DND-41 (cell line): ENCODE data around the gene PUSL1.

ENCODE experiments used
- ATAC-seq: fragments of 200-7000 bp; cut with Tn5 transposase; 3 replicates; pipeline ENCODE4 v1.9.1; 2021; ENCODE audit warnings: low read depth; ENCODE audit not compliant: insufficient read depth
- DNase-seq: peaks from one replicate; pipeline ENCODE4 v3.0.0-alpha.2; 2020
- H2AFZ ChIP-seq: 2 replicates; pipeline ENCODE4 v1.6.0; 2012; ENCODE audit warnings: low read depth, low read length
- H3K27ac ChIP-seq: 2 replicates; pipeline ENCODE4 v1.5.1; 2012; ENCODE audit warnings: low read length, inconsistent platforms
- H3K27me3 ChIP-seq: fragments of 200-600 bp; sonication (generic); 2 replicates; pipeline ENCODE4 v1.6.0; 2012; ENCODE audit warnings: low read length, mild to moderate bottlenecking, inconsistent platforms; ENCODE audit not compliant: insufficient read depth, poor library complexity
- H3K36me3 ChIP-seq: 2 replicates; pipeline ENCODE4 v1.5.1; 2012; ENCODE audit warnings: low read length, inconsistent platforms; ENCODE audit not compliant: insufficient read depth
- H3K4me1 ChIP-seq: 2 replicates; pipeline ENCODE4 v1.5.1; 2012; ENCODE audit warnings: mild to moderate bottlenecking, low read length; ENCODE audit not compliant: insufficient read depth
- H3K4me2 ChIP-seq: 2 replicates; pipeline ENCODE4 v1.6.0; 2012; ENCODE audit warnings: mild to moderate bottlenecking, moderate library complexity, low read length, inconsistent platforms; ENCODE audit not compliant: insufficient read depth
- H3K4me3 ChIP-seq, 2 experiments: fragments of 200-600 bp in 1 of 2; shearing (Covaris generic) in 1 of 2; 2 replicates each; pipeline ENCODE4 v1.5.1; 2012 to 2016; ENCODE audit warnings: inconsistent platforms in 2 of 2, low read length in 2 of 2, mild to moderate bottlenecking in 2 of 2, low read depth in 1 of 2, moderate library complexity in 1 of 2
- H3K79me2 ChIP-seq: 2 replicates; pipeline ENCODE4 v1.6.0; 2012; ENCODE audit warnings: low read length, inconsistent platforms; ENCODE audit not compliant: insufficient read depth
- H3K9ac ChIP-seq: 2 replicates; pipeline ENCODE4 v1.6.0; 2012; ENCODE audit warnings: low read depth, mild to moderate bottlenecking, inconsistent platforms, low read length, moderate library complexity
- H3K9me3 ChIP-seq: 2 replicates; pipeline ENCODE4 v1.5.1; 2012; ENCODE audit warnings: low read length, moderate library complexity, mild to moderate bottlenecking, inconsistent platforms; ENCODE audit not compliant: insufficient read depth, severe bottlenecking
- H4K20me1 ChIP-seq: 2 replicates; pipeline ENCODE4 v1.6.0; 2012; ENCODE audit warnings: low read length; ENCODE audit not compliant: insufficient read depth
- CTCF ChIP-seq: IDR thresholded peaks from 2 replicates; pipeline ENCODE4 v1.5.1; 2012; ENCODE audit warnings: borderline replicate concordance, low read length, moderate library complexity, mild to moderate bottlenecking; ENCODE audit not compliant: poor library complexity, severe bottlenecking; ENCODE audit errors: extremely low read depth
- EZH2 ChIP-seq: IDR thresholded peaks from 3 replicates; pipeline ENCODE4 v1.6.1; 2012; ENCODE audit warnings: borderline replicate concordance, low read depth, mild to moderate bottlenecking, moderate library complexity, low read length, inconsistent platforms; ENCODE audit not compliant: severe bottlenecking

The PUSL1 gene

GRCh38 chr1:1340791-1341548 is 32.6 kb downstream of the PUSL1 start:
- no peak overlapping the region for H3K4me3 ChIP-seq
- no peak for ATAC-seq
- H4K20me1 ChIP-seq = peaks cover 65% of the 10 kb centered on the region
- H3K9ac ChIP-seq = no peak overlapping the region
- no peaks in the 10 kb centered on the region for H3K27me3 ChIP-seq
- TF ChIP-seq EZH2 (no peak), CTCF (no peak)
- H3K79me2 ChIP-seq = peaks cover 23% of the 10 kb centered on the region
- H3K27ac ChIP-seq = no peak overlapping the region
- peaks cover 39% of the 10 kb centered on the region for H3K36me3 ChIP-seq
- H3K4me1 ChIP-seq = peaks cover 3% of the 10 kb centered on the region; the same call in 1 of the 2 replicates
- no peak overlapping the region for H2AFZ ChIP-seq
- no peak overlapping the region for H3K4me2 ChIP-seq
- no peak for DNase-seq
- no peaks in the 10 kb centered on the region for H3K9me3 ChIP-seq

GRCh38 chr1:1341549-1342021 is 33.2 kb downstream of the PUSL1 start:
- TF ChIP-seq CTCF (no peak), EZH2 (no peak)
- Histone ChIP-seq H3K4me3 (no peak overlapping the region), H4K20me1 (peaks cover 65% of the 10 kb centered on the region), H3K27me3 (no peaks in the 10 kb centered on the region), H3K36me3 (peaks cover 39% of the 10 kb centered on the region), H3K79me2 (peaks cover 29% of the 10 kb centered on the region), H3K4me1 (peaks cover 9% of the 10 kb centered on the region), H3K9ac (no peak overlapping the region), H2AFZ (no peak overlapping the region), H3K27ac (no peak overlapping the region), H3K9me3 (no peaks in the 10 kb centered on the region), H3K4me2 (no peak overlapping the region)
- no peak for DNase-seq
- no peak for ATAC-seq

GRCh38 chr1:1342061-1342562 is 33.7 kb downstream of the PUSL1 start:
- Histone ChIP-seq H4K20me1 (peaks cover 68% of the 10 kb centered on the region), H3K4me1 (peaks cover 14% of the 10 kb centered on the region), H3K36me3 (peaks cover 39% of the 10 kb centered on the region), H3K9me3 (no peaks in the 10 kb centered on the region), H3K4me3 (no peak overlapping the region), H3K4me2 (no peak overlapping the region), H2AFZ (no peak overlapping the region), H3K79me2 (peaks cover 35% of the 10 kb centered on the region), H3K27ac (no peak overlapping the region), H3K27me3 (no peaks in the 10 kb centered on the region), H3K9ac (no peak overlapping the region)
- DNase-seq (no peak), ATAC-seq (no peak)
- TF ChIP-seq EZH2 = no peak

GRCh38 chr1:1342584-1343115 is 34.3 kb downstream of the PUSL1 start:
- Histone ChIP-seq H3K4me3 (no peak overlapping the region), H3K36me3 (peaks cover 33% of the 10 kb centered on the region), H4K20me1 (peaks cover 70% of the 10 kb centered on the region), H3K27me3 (no peaks in the 10 kb centered on the region), H3K4me1 (peaks cover 19% of the 10 kb centered on the region), H3K27ac (no peak overlapping the region), H2AFZ (no peak overlapping the region), H3K79me2 (peaks cover 40% of the 10 kb centered on the region), H3K9ac (no peak overlapping the region), H3K9me3 (no peaks in the 10 kb centered on the region), H3K4me2 (no peak overlapping the region)
- no peak for ATAC-seq
- no peak for TF ChIP-seq CTCF
- TF ChIP-seq EZH2 = no peak
- no peak for DNase-seq
